Lung (tissue), 12 donors: ENCODE results near the gene SLCO2A1. TPM values are rescaled to one million over a fixed set of nuclear protein-coding genes. Genes with fewer than 3 reads are reported as not detected.
A peak's percentile ranks its signal among the peaks of the same experiment; 100 is the strongest.

ENCODE experiments used
- ATAC-seq: fragments of 200-7000 bp; cut with Tn5 transposase; one replicate; pipeline ENCODE4 v1.9.1; 2020; ENCODE audit warnings: moderate number of reproducible peaks; ENCODE audit not compliant: insufficient read depth, low FRiP score
- DNase-seq, 3 donors: peaks; one replicate each; pipeline ENCODE4 v3.0.0-alpha.2; 2013 to 2017
- H3K27ac ChIP-seq, 2 donors: one replicate each; pipeline ENCODE4 v1.5.1; 2013; ENCODE audit warnings: mild to moderate bottlenecking in 2 of 2, moderate library complexity in 2 of 2, control low read depth in 1 of 2, inconsistent platforms in 1 of 2, low read depth in 1 of 2, low read length in 1 of 2
- H3K27me3 ChIP-seq, 3 donors: one replicate each; pipeline ENCODE4 v1.5.1; 2013; ENCODE audit warnings: low read length in 2 of 3; ENCODE audit not compliant: control insufficient read depth in 3 of 3, insufficient read depth in 3 of 3
- H3K36me3 ChIP-seq, 4 donors: one replicate each; pipeline ENCODE4 v1.5.1; 2013; ENCODE audit warnings: low read length in 4 of 4, mild to moderate bottlenecking in 1 of 4, moderate library complexity in 1 of 4; ENCODE audit not compliant: control insufficient read depth in 4 of 4, insufficient read depth in 4 of 4
- H3K4me1 ChIP-seq, 5 donors: one replicate each; pipeline ENCODE4 v1.5.1; 2013; ENCODE audit warnings: low read length in 5 of 5, mild to moderate bottlenecking in 2 of 5, moderate library complexity in 1 of 5; ENCODE audit not compliant: control insufficient read depth in 5 of 5, insufficient read depth in 5 of 5
- H3K4me3 ChIP-seq: one replicate; pipeline ENCODE4 v1.5.1; 2013; ENCODE audit warnings: mild to moderate bottlenecking, control low read depth, moderate library complexity
- H3K9ac ChIP-seq, 2 donors: one replicate each; pipeline ENCODE4 v1.5.1; 2013; ENCODE audit warnings: low read length in 2 of 2, control low read depth in 1 of 2; ENCODE audit not compliant: insufficient read depth in 1 of 2
- H3K9me3 ChIP-seq, 4 donors: one replicate each; pipeline ENCODE4 v1.5.1; 2013; ENCODE audit warnings: low read length in 3 of 4, mild to moderate bottlenecking in 1 of 4, moderate library complexity in 1 of 4; ENCODE audit not compliant: control insufficient read depth in 4 of 4, insufficient read depth in 3 of 4
- WGBS, 2 donors: extraction: QIAGEN DNeasy Blood & Tissue Kit; methylation state at CpG; one replicate each; pipeline ENCODE4 v1.1.7; 2013; 5-methylcytosine and 5-hydroxymethylcytosine counted together
- polyA plus RNA-seq, 2 donors: library from polyadenylated mRNA; stranded (reverse); fragments of 200-250 nt; gene quantifications; one replicate each; pipeline ENCODE4 v1.2.1, GENCODE V29; 2013
- total RNA-seq, 2 donors: library from RNA; depleted of rRNA in 1 of 2; stranded (reverse); fragments of >200 nt in 1 of 2; gene quantifications; one replicate each; pipeline ENCODE4 v1.2.1, GENCODE V29; 2014 to 2021
- TF ChIP-seq, protein P1 (sequence below): IDR thresholded peaks from 2 replicates; pipeline ENCODE4 v1.5.1; 2012; ENCODE audit warnings: mild to moderate bottlenecking; ENCODE audit errors: control extremely low read depth, extremely low read depth
- donor health status: control.
- donor health status: control.
- donor health status: Bipolar disorder and iron deficiency.
- donor health status: healthy.
- donor health status: DM: yes; HTN: yes; CAD: no.

The SLCO2A1 gene
- total and polyA plus RNA-seq, 4 donors: 27.2 to 131 (median 42.7) TPM

DNA sequence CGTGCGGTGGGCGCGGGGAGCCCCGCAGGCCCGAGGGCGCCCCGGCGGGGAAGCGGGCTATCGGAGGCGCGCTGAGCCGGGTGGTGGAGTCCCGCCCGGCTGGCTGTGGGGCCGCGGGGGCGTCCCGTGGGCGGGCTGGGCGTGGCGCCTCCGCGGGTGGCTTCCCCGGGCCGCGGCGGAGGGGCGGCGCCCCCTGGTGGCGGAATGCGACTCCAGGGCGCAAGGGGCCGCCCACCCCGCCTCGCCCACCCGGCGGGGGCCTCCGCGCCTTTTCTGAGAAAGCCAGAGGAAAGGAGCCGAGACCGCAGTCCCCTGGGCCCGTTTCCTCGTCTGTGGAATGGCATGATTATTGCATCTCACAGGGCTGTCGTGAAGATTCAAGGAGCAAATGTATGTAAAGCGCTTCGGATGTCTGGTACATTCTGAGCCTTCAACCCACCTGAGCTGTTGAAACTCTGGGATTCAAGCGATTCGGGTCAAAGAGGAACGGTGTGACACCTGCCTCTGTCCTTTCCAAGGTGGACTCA, 102.1 kb downstream of the SLCO2A1 start:
- peak overlapping the region; percentile 44 for H3K4me3 ChIP-seq
- H3K27ac ChIP-seq: no peak overlapping the region
- peaks cover 0 to 8% (median 3%) of the 10 kb centered on the region in 5 donors for H3K4me1 ChIP-seq
- peak overlapping the region; percentile 42 to 44 for H3K9ac ChIP-seq
- H3K36me3 ChIP-seq: no peaks in the 10 kb centered on the region
- H3K9me3 ChIP-seq: no peaks in the 10 kb centered on the region
- H3K27me3 ChIP-seq: no peaks in the 10 kb centered on the region
- 2% methylated on average over 32 to 51 of the region's 51 CpGs for WGBS, 2 donors
- peak; percentile 67 to 80 (median 77) for DNase-seq
- TF ChIP-seq, protein P1, sequence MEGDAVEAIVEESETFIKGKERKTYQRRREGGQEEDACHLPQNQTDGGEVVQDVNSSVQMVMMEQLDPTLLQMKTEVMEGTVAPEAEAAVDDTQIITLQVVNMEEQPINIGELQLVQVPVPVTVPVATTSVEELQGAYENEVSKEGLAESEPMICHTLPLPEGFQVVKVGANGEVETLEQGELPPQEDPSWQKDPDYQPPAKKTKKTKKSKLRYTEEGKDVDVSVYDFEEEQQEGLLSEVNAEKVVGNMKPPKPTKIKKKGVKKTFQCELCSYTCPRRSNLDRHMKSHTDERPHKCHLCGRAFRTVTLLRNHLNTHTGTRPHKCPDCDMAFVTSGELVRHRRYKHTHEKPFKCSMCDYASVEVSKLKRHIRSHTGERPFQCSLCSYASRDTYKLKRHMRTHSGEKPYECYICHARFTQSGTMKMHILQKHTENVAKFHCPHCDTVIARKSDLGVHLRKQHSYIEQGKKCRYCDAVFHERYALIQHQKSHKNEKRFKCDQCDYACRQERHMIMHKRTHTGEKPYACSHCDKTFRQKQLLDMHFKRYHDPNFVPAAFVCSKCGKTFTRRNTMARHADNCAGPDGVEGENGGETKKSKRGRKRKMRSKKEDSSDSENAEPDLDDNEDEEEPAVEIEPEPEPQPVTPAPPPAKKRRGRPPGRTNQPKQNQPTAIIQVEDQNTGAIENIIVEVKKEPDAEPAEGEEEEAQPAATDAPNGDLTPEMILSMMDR: peak; percentile 29
- peak; percentile 66 for ATAC-seq

DNA sequence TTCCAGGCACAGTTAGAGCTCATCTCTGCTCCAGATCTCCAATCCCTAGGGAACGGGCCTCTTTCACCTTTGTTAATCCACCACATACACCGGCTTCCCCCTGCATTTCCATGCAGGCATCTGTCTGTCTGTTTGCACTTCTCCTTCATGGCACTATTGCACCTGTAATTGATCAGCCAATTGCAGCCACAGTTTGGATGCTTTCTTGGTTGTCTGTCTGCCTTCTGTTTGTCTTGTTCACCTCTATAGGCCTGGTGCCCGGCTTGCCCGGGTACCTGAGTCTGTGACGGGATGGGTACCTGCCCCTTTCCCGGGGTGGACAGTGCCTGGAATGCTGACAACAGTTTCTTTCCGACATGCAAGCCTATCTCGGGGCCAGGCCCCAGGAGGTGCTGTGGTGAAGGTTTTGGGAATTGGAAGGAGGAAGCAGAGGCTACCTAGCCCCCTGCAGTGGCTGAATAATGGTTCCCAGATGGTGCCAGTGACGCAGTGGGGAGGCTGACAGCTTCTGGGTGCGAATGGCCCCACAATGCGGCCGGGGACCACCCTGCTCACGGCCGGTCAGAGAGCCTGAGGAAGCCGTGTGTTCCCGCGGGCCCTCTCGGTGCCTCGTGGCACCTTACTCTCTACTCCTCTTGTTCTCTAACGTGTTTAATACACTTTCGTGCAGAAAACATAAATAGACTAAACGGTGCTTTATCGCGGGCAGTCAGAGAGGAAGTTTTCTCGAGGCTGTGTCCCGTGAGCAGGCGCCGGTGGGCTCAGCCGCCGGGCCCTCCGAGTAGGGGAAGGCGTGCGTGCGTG, 102.8 kb downstream of the SLCO2A1 start:
- WGBS, 2 donors: 19 to 23% methylated on average over 34 of the region's 34 CpGs
- Histone ChIP-seq H3K27ac (no peak overlapping the region), H3K9me3 (peaks cover 0 to 2% (median 0%) of the 10 kb centered on the region in 4 donors), H3K4me3 (peak overlapping the region; percentile 44), H3K27me3 (no peaks in the 10 kb centered on the region), H3K36me3 (no peaks in the 10 kb centered on the region), H3K4me1 (peaks cover 0 to 8% (median 3%) of the 10 kb centered on the region in 5 donors), H3K9ac (peak overlapping the region in 1 of 2 donors; percentile 40)
- DNase-seq (peak; percentile 35 to 42 (median 38)), ATAC-seq (no peak)
- TF ChIP-seq, protein P1: no peak

DNA sequence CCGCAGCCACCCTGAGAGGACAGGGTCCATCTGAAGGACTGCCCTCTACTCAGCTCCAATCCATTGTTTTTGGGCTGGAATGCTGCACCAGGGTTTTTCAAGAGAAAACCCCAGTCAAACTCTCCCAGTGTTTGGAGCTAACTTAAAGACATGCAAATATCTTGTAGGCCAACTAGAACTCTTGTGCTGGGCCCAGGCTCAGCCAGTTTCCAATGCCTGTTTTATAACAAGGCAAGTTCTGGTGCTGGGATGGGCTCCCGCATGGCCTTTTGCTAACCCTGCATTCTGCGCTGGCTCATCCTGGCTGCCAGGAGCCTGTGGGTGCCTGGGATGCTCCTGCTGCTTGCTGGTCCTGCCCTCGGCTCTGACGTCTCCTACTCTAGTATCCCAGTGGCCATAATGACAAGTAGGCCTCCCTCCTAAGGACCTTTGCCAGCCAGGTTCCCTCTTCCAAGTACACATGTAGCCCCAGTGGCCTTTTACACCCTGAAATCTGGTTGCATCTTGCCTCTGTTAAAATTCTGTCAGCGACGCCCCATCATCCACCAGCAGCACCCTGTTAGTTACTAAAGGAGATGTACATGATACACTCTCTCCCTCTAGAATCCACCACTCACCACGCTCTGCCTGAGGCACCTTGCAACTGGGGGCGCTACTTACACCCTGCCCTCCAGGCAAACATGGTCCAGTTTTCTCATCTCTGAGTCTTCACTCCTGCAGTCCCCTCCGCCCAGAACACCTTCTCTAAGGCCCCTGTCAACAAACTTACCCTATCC, 103.6 kb downstream of the SLCO2A1 start:
- Histone ChIP-seq H3K36me3 (no peaks in the 10 kb centered on the region), H3K27me3 (no peaks in the 10 kb centered on the region), H3K4me3 (no peak overlapping the region), H3K9me3 (peaks cover 0 to 2% (median 0%) of the 10 kb centered on the region in 4 donors), H3K9ac (no peak overlapping the region), H3K27ac (no peak overlapping the region), H3K4me1 (peaks cover 0 to 8% (median 3%) of the 10 kb centered on the region in 5 donors)
- DNase-seq (no peak), ATAC-seq (no peak)
- TF ChIP-seq, protein P1: no peak
- 97% methylated on average over 10 of the region's 10 CpGs for WGBS, 2 donors
